Activated CD4-positive, alpha-beta T cell treated with anti-CD3 and anti-CD28 coated beads, Interleukin-2, amount 10 ng/mL, durations not matched to agents 7 days and 5 days (primary cell): ENCODE data around the gene RTN1. TPM values are rescaled to one million over a fixed set of nuclear protein-coding genes. Genes with fewer than 3 reads are reported as not detected.
"Not testable (repeated sequence)": the region's sequence is repeated elsewhere in the genome, so short reads cannot be mapped to it uniquely, and the experiment has no call there.

Experiments
- CTCF ChIA-PET: fragments of 350-600 bp; sonication (Branson Sonifier 250); formaldehyde crosslinking; loops from one replicate; lab custom pipeline; 2021; ENCODE audit warnings: antibody characterized with exemption; lab: Charles Lee
- POLR2A ChIA-PET: fragments of 350-600 bp; sonication (Branson Sonifier 250); formaldehyde crosslinking; loops from one replicate; lab custom pipeline; 2021; ENCODE audit warnings: antibody characterized with exemption; lab: Charles Lee
- DNase-seq: peaks from one replicate; pipeline ENCODE4 v3.0.0-alpha.2; 2020
- H3K27ac Mint-ChIP-seq: one replicate; pipeline ENCODE4 v1.8.0; 2021; ENCODE audit warnings: mild to moderate bottlenecking, moderate library complexity, mixed read lengths
- H3K27me3 Mint-ChIP-seq: one replicate; pipeline ENCODE4 v1.8.0; 2021; ENCODE audit warnings: mixed read lengths
- H3K36me3 Mint-ChIP-seq: one replicate; pipeline ENCODE4 v1.8.0; 2021; ENCODE audit warnings: low read depth, mixed read lengths
- H3K4me1 Mint-ChIP-seq: one replicate; pipeline ENCODE4 v1.8.0; 2021; ENCODE audit warnings: mixed read lengths
- H3K4me3 Mint-ChIP-seq: one replicate; pipeline ENCODE4 v1.8.0; 2021; ENCODE audit warnings: mild to moderate bottlenecking, moderate library complexity, mixed read lengths
- H3K9me3 Mint-ChIP-seq: one replicate; pipeline ENCODE4 v1.8.0; 2021; ENCODE audit warnings: mixed read lengths
- total RNA-seq, 2 experiments: library from RNA; stranded (reverse); gene quantifications; one replicate each; pipeline ENCODE4 v1.2.3, GENCODE V29; 2021

RTN1 gene
- total RNA-seq, 2 experiments from 2014 or later, result not detected

DNA sequence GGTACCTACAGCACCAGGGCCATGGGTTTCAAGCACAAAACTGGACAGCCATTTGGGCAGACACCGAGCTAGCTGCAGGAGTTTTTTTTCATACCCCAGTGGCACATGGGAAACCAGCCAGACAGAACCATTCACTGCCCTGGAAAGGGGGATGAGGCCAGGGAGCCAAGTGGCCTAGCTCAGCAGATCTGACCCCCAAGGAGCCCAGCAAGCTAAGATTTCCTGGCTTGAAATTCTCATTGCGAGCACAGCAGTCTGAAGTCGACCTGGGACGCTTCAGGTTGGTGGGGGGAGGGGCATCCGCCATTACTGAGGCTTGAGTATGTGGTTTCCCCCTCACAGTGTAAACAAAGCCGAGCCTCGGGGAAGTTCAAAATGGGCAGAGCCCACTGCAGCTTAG is 212.8 kb downstream of the RTN1 start:
- H3K27me3 Mint-ChIP-seq, result no peaks in the 10 kb centered on the region
- CTCF ChIA-PET, result no interaction called here
- peaks cover 8% of the 10 kb centered on the region for H3K9me3 Mint-ChIP-seq
- no peaks in the 10 kb centered on the region for H3K4me1 Mint-ChIP-seq
- H3K27ac Mint-ChIP-seq, result no peak overlapping the region
- POLR2A ChIA-PET, result no interaction called here
- no peak for DNase-seq
- no peaks in the 10 kb centered on the region for H3K36me3 Mint-ChIP-seq
- no peak overlapping the region for H3K4me3 Mint-ChIP-seq

DNA sequence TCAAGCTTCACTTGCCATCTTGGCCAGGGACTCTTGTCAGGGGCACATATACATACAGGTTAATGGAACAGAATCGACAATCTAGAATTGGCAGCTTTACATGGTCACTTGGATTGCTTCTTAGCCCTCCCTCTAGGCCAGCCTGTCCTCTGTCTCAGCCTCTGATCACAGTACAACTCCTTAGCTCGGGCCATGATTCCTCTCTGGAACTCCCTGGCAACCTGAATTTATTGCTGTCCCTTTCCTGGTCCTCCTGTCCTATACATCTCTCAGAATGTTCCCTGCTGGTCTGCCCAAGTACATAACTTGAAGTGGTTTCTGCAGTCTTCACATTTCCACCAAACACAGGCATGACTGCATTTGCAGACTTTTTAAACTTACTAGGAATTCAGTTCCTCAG is 214.1 kb downstream of the RTN1 start:
- POLR2A ChIA-PET, result no interaction called here
- H3K36me3 Mint-ChIP-seq, result no peaks in the 10 kb centered on the region
- H3K27ac Mint-ChIP-seq, result no peak overlapping the region
- DNase-seq, result no peak
- H3K27me3 Mint-ChIP-seq, result no peaks in the 10 kb centered on the region
- no peak overlapping the region for H3K4me3 Mint-ChIP-seq
- CTCF ChIA-PET, result no interaction called here
- peaks cover 6% of the 10 kb centered on the region for H3K9me3 Mint-ChIP-seq
- no peaks in the 10 kb centered on the region for H3K4me1 Mint-ChIP-seq

- DNase-seq, POLR2A ChIA-PET, CTCF ChIA-PET, H3K4me1 Mint-ChIP-seq, H3K4me3 Mint-ChIP-seq, H3K36me3 Mint-ChIP-seq, H3K27me3 Mint-ChIP-seq, H3K9me3 Mint-ChIP-seq, H3K27ac Mint-ChIP-seq: not testable (repeated sequence)
Measured at GRCh38 chr14:59654131-59654530, 216.4 kb downstream of the RTN1 start.

GRCh38 chr14:59646832-59647231 is 223.7 kb downstream of the RTN1 start:
- CTCF ChIA-PET, POLR2A ChIA-PET: not testable (repeated sequence)

DNA sequence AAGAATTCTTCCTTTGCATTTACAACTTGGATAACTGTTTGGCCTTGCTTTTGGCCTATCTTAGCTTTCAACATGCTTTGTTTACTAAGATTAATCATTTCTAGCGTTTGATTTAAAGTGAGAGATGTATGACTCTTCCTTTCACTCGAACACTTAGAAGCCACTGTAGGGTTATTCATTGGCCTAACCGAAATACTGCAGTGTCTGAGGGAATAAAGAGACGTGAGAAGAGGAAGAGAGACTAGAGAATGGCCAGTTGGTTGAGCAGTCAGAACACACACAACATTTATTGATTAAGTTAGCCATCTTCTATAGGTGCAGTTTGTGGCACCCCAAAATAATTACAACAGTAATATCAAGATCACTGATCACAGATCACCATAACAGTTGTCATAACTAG is 231.7 kb downstream of the RTN1 start:
- H3K4me1 Mint-ChIP-seq, result no peaks in the 10 kb centered on the region

More at GRCh38 chr14:59646832-59647231, 223.7 kb downstream of the RTN1 start:
- not testable (repeated sequence) for H3K4me3 Mint-ChIP-seq, H3K4me1 Mint-ChIP-seq, H3K27ac Mint-ChIP-seq, H3K27me3 Mint-ChIP-seq, H3K36me3 Mint-ChIP-seq, DNase-seq
- peaks cover 26% of the 10 kb centered on the region for H3K9me3 Mint-ChIP-seq

DNA sequence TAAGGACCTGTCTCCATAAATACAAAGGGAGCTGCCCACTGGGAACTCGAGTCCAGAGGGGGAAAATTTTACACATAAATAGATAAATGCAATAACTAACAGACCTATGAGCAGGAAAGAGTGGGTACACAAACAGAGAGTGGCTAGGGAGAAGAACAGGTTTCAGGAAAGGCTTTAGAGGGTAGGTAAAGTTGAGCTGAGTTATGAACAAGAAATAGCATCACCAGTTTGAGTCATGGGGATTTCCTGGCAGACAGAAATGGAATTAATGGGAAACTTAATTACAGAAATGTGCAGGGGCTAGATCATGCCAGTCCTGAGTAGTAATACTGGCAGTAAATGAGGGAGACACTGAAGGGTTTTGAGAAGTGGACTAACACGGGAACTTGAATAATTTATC is 236.0 kb downstream of the RTN1 start:
- Mint-ChIP-seq H3K27ac (no peak overlapping the region), H3K4me1 (peaks cover 6% of the 10 kb centered on the region), H3K36me3 (no peaks in the 10 kb centered on the region), H3K9me3 (no peaks in the 10 kb centered on the region), H3K27me3 (peaks cover 25% of the 10 kb centered on the region), H3K4me3 (no peak overlapping the region)
- CTCF ChIA-PET, result no interaction called here
- POLR2A ChIA-PET, result no interaction called here
- DNase-seq, result no peak

More for the DNA sequence above, 231.7 kb downstream of the RTN1 start:
- Mint-ChIP-seq H3K27me3 (no peaks in the 10 kb centered on the region), H3K36me3 (no peaks in the 10 kb centered on the region), H3K27ac (no peak overlapping the region), H3K4me3 (no peak overlapping the region), H3K9me3 (no peaks in the 10 kb centered on the region)
- DNase-seq, result no peak
- POLR2A ChIA-PET, result no interaction called here
- CTCF ChIA-PET, result no interaction called here

DNA sequence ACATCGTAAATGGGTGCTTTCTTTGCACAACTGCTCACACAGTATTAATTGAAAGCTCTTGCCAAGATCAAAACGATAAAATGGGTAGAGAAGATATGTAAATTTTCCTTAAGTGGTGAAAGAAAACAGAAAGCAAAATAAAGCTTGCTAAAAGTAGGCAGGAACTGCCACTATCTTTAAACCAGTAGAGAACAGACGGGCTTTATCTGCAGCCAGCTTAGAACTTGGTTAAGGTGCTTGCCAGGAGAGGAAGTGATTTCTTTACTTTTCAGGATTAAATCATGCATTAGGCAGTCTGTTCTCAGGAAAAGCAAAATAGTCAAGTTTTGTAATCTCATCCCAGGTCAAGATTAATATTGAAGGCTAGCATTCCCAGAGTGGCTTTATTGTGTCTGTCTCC is 237.1 kb downstream of the RTN1 start:
- ChIA-PET CTCF (interaction anchor here (0.6 kb wide), 1 partner anchor 159 kb away, joined by 3 read pairs; no protein-coding TSS in a partner anchor), POLR2A (no interaction called here)
- Mint-ChIP-seq H3K4me3 (no peak overlapping the region), H3K4me1 (peaks cover 6% of the 10 kb centered on the region), H3K27me3 (peaks cover 35% of the 10 kb centered on the region), H3K36me3 (no peaks in the 10 kb centered on the region), H3K27ac (no peak overlapping the region), H3K9me3 (no peaks in the 10 kb centered on the region)
- no peak for DNase-seq

DNA sequence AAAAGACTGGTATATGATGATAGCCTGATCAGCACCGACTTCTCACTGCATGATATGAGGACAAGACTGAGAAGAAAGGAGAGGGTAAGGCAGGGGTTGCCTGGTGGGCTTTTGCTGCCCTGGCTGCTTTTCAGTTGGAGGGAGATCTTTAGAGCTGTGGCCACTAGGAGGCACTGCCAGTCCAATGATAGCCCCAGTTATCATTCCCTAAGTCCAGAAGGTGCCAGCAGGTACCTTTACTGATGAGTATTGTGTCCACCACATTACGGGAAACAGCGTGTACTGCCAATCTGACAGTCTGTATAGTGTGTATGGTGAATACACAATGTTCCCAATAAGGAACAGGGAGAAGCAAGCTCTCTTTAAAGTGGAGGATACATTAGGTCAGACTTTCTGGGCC is 238.2 kb downstream of the RTN1 start:
- Mint-ChIP-seq H3K4me3 (no peak overlapping the region), H3K9me3 (no peaks in the 10 kb centered on the region), H3K27me3 (peaks cover 46% of the 10 kb centered on the region), H3K27ac (no peak overlapping the region), H3K36me3 (no peaks in the 10 kb centered on the region), H3K4me1 (peaks cover 6% of the 10 kb centered on the region)
- no peak for DNase-seq
- ChIA-PET CTCF (no interaction called here), POLR2A (no interaction called here)

GRCh38 chr14:59631237-59631636 is 239.3 kb downstream of the RTN1 start:
- ChIA-PET POLR2A (no interaction called here), CTCF (no interaction called here)
- no peak overlapping the region for H3K27ac Mint-ChIP-seq

GRCh38 chr14:59630288-59630963 is 240.2 kb downstream of the RTN1 start:
- Mint-ChIP-seq H3K27ac (no peak overlapping the region), H3K27me3 (peaks cover 47% of the 10 kb centered on the region), H3K36me3 (no peaks in the 10 kb centered on the region), H3K4me3 (no peak overlapping the region), H3K4me1 (peaks cover 6% of the 10 kb centered on the region), H3K9me3 (no peaks in the 10 kb centered on the region)
- DNase-seq, result no peak
- ChIA-PET POLR2A (no interaction called here), CTCF (no interaction called here)

More at GRCh38 chr14:59631237-59631636, 239.3 kb downstream of the RTN1 start:
- Mint-ChIP-seq H3K27me3 (peaks cover 47% of the 10 kb centered on the region), H3K4me3 (no peak overlapping the region), H3K36me3 (no peaks in the 10 kb centered on the region), H3K4me1 (peaks cover 6% of the 10 kb centered on the region), H3K9me3 (no peaks in the 10 kb centered on the region)
- DNase-seq, result no peak

GRCh38 chr14:59629444-59630287 is 240.9 kb downstream of the RTN1 start:
- POLR2A ChIA-PET, result no interaction called here
- H3K9me3 Mint-ChIP-seq, result no peaks in the 10 kb centered on the region
- H3K27me3 Mint-ChIP-seq, result peaks cover 47% of the 10 kb centered on the region
- no peaks in the 10 kb centered on the region for H3K36me3 Mint-ChIP-seq
- CTCF ChIA-PET, result no interaction called here
- no peak overlapping the region for H3K4me3 Mint-ChIP-seq
- H3K27ac Mint-ChIP-seq, result no peak overlapping the region
- no peak for DNase-seq
- H3K4me1 Mint-ChIP-seq, result peaks cover 6% of the 10 kb centered on the region

- peaks cover 6% of the 10 kb centered on the region for H3K4me1 Mint-ChIP-seq
- CTCF ChIA-PET, result no interaction called here
- no peak for DNase-seq
- H3K4me3 Mint-ChIP-seq, result no peak overlapping the region
- H3K27ac Mint-ChIP-seq, result no peak overlapping the region
- H3K36me3 Mint-ChIP-seq, result no peaks in the 10 kb centered on the region
- POLR2A ChIA-PET, result no interaction called here
- H3K27me3 Mint-ChIP-seq, result peaks cover 44% of the 10 kb centered on the region
- H3K9me3 Mint-ChIP-seq, result no peaks in the 10 kb centered on the region
Measured at GRCh38 chr14:59627011-59627520, 243.5 kb downstream of the RTN1 start.

DNA sequence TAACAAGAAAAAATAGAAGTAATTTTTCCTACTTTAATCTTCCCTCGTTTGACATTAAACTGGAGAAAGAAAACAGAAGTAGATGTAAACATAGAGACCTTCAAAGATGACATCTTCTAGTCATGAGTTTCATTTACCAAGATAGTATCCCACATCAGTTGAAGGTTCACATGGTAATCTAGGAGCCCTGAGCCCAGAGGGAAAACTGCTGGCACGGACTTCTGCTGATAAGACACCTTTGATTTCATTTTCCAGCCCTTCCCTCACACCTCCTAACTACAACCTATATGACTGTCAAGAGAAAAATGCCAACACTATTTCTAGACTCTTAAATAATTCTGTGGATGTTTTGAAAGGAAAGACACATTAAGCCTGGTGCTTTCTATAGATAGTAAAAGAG is 247.9 kb downstream of the RTN1 start:
- H3K27ac Mint-ChIP-seq, result no peak overlapping the region
- CTCF ChIA-PET, result no interaction called here
- DNase-seq, result no peak
- no peaks in the 10 kb centered on the region for H3K36me3 Mint-ChIP-seq
- H3K4me1 Mint-ChIP-seq, result no peaks in the 10 kb centered on the region
- no peak overlapping the region for H3K4me3 Mint-ChIP-seq
- peaks cover 10% of the 10 kb centered on the region for H3K27me3 Mint-ChIP-seq
- POLR2A ChIA-PET, result no interaction called here
- no peaks in the 10 kb centered on the region for H3K9me3 Mint-ChIP-seq
